B cell (primary cell): ENCODE results near the gene ALDOA. TPM values are rescaled to one million over a fixed set of nuclear protein-coding genes. Genes with fewer than 3 reads are reported as not detected.

Experiments used
- ATAC-seq: fragments of 200-7000 bp; cut with Tn5 transposase; one replicate; pipeline ENCODE4 v1.10.0; 2021; ENCODE audit warnings: low read depth, mild to moderate bottlenecking, moderate number of reproducible peaks, moderate library complexity
- CTCF ChIA-PET: fragments of 350-600 bp; sonication (Branson Sonifier 250); formaldehyde crosslinking; loops from one replicate; lab custom pipeline; 2021; ENCODE audit warnings: antibody characterized with exemption, inconsistent platforms; lab: Charles Lee
- POLR2A ChIA-PET: fragments of 350-600 bp; sonication (Branson Sonifier 250); formaldehyde crosslinking; loops from one replicate; lab custom pipeline; 2021; ENCODE audit warnings: antibody characterized with exemption; lab: Charles Lee
- DNase-seq: peaks from one replicate; pipeline ENCODE4 v3.0.0; 2013
- H2AFZ ChIP-seq: 2 replicates; pipeline ENCODE4 v1.6.1; 2012; ENCODE audit warnings: mild to moderate bottlenecking, low read depth, low read length; ENCODE audit not compliant: insufficient read depth, poor library complexity, severe bottlenecking
- H3K27ac ChIP-seq, 2 donors: 1 replicate in 1 of 2; 2 replicates in 1 of 2; pipeline ENCODE4 v1.5.1; 2012 to 2013; ENCODE audit warnings: low read length in 2 of 2, mild to moderate bottlenecking in 2 of 2, moderate library complexity in 1 of 2
- H3K27me3 ChIP-seq, 4 experiments: fragments of 200-600 bp in 1 of 4; sonication (generic) in 1 of 4; replicated peaks in 1 of 4; 1 replicate in 2 of 4; 2 replicates in 2 of 4; pipeline versions ENCODE4 v1.6.1 to v1.7.0; 2013 to 2016; ENCODE audit warnings: low read length in 3 of 4, mild to moderate bottlenecking in 2 of 4, mixed read lengths in 1 of 4, moderate library complexity in 1 of 4; ENCODE audit not compliant: insufficient read depth in 4 of 4, control insufficient read depth in 3 of 4; ENCODE audit errors: control extremely low read depth in 1 of 4
- H3K36me3 ChIP-seq, 2 experiments: replicated peaks in 1 of 2; 1 replicate in 1 of 2; 2 replicates in 1 of 2; pipeline versions ENCODE4 v1.6.1 to v1.7.1; 2013; ENCODE audit warnings: low read length in 1 of 2; ENCODE audit not compliant: insufficient read depth in 2 of 2, control insufficient read depth in 1 of 2; ENCODE audit errors: control extremely low read depth in 1 of 2, extremely low read depth in 1 of 2
- H3K4me1 ChIP-seq, 2 donors: fragments of 200-600 bp in 1 of 2; sonication (generic) in 1 of 2; 1 replicate in 1 of 2; 2 replicates in 1 of 2; pipeline versions ENCODE4 v1.5.1 to v1.6.1; 2013 to 2017; ENCODE audit warnings: low read length in 2 of 2; ENCODE audit not compliant: control insufficient read depth in 2 of 2, insufficient read depth in 2 of 2
- H3K4me2 ChIP-seq: replicated peaks from 2 replicates; pipeline ENCODE3; 2012; ENCODE audit warnings: mild to moderate bottlenecking, low read depth, low read length; ENCODE audit not compliant: poor library complexity, severe bottlenecking
- H3K4me3 ChIP-seq, 5 experiments: fragments of 200-600 bp in 1 of 5; sonication (generic) in 1 of 5; 1 replicate in 3 of 5; 2 replicates in 2 of 5; pipeline versions ENCODE4 v1.5.1 to v1.7.0; 2011 to 2016; ENCODE audit warnings: low read length in 4 of 5, mild to moderate bottlenecking in 4 of 5, low read depth in 2 of 5, control low read depth in 1 of 5, moderate library complexity in 1 of 5; ENCODE audit not compliant: insufficient read depth in 1 of 5; ENCODE audit errors: control extremely low read depth in 1 of 5, extremely low read depth in 1 of 5
- H3K79me2 ChIP-seq: fragments of 200-600 bp; sonication (generic); one replicate; pipeline ENCODE4 v1.6.0; 2016; ENCODE audit warnings: low read length; ENCODE audit not compliant: control insufficient read depth, insufficient read depth
- H3K9ac ChIP-seq: fragments of 200-600 bp; sonication (generic); 2 replicates; pipeline ENCODE4 v1.6.1; 2017; ENCODE audit warnings: mild to moderate bottlenecking, low read length, moderate library complexity
- H3K9me3 ChIP-seq, 3 donors: one replicate each; pipeline versions ENCODE4 v1.6.1 to v1.7.1; 2013; ENCODE audit warnings: low read length in 2 of 3; ENCODE audit not compliant: control insufficient read depth in 2 of 3, insufficient read depth in 1 of 3; ENCODE audit errors: control extremely low read depth in 1 of 3
- H4K20me1 ChIP-seq: 2 replicates; pipeline ENCODE4 v1.6.0; 2012; ENCODE audit warnings: mild to moderate bottlenecking, low read length; ENCODE audit not compliant: insufficient read depth, control insufficient read depth, poor library complexity, severe bottlenecking
- H3K27ac Mint-ChIP-seq: one replicate; pipeline ENCODE4 v1.8.0; 2021; ENCODE audit warnings: mixed read lengths
- H3K27me3 Mint-ChIP-seq: one replicate; pipeline ENCODE4 v1.8.0; 2021; ENCODE audit warnings: mixed read lengths
- H3K4me1 Mint-ChIP-seq: one replicate; pipeline ENCODE4 v1.8.0; 2021; ENCODE audit warnings: mixed read lengths
- H3K4me3 Mint-ChIP-seq: one replicate; pipeline ENCODE4 v1.8.0; 2021; ENCODE audit warnings: mixed read lengths
- H3K9me3 Mint-ChIP-seq: one replicate; pipeline ENCODE4 v1.8.0; 2022; ENCODE audit warnings: mixed read lengths; ENCODE audit not compliant: insufficient read depth
- CTCF ChIP-seq: fragments of 200-600 bp; IDR thresholded peaks from one replicate; pipeline ENCODE4 v1.8.0; 2022; ENCODE audit warnings: antibody characterized with exemption, mild to moderate bottlenecking
- EZH2 ChIP-seq: IDR thresholded peaks from 2 replicates; pipeline ENCODE4 v1.6.1; 2012; ENCODE audit warnings: borderline replicate concordance, low read depth, mild to moderate bottlenecking, moderate library complexity, low read length; ENCODE audit not compliant: insufficient read depth, poor library complexity, severe bottlenecking
- WGBS: methylation state at CpG from one replicate; pipeline ENCODE4 v1.1.5; 2013; ENCODE audit warnings: missing lambda C conversion rate; ENCODE audit not compliant: insufficient coverage; 5-methylcytosine and 5-hydroxymethylcytosine counted together
- intact Hi-C: fragments of 100-400 bp; cut with micrococcal nuclease; formaldehyde crosslinking; loops from one replicate; pipeline ENCODE4 v1.10.0; 2022
- polyA plus RNA-seq: library from polyadenylated mRNA; depleted of rRNA; stranded (reverse); fragments of >200 nt; gene quantifications from 2 replicates; pipeline ENCODE4 v1.2.3, GENCODE V29; 2012
- total RNA-seq, 2 donors: library from RNA; stranded (reverse); fragments of 120-200 nt in 1 of 2; gene quantifications; 1 replicate in 1 of 2; 2 replicates in 1 of 2; pipeline versions ENCODE4 v1.2.3 to v1.2.4, GENCODE V29; 2013 to 2022

ALDOA gene
- total and polyA plus RNA-seq, 2 donors (not counting 1 experiment from before 2014, with no cell fraction given), result 329 to 343 TPM

GRCh38 chr16:30075503-30076275 is 10.1 kb downstream of the ALDOA start, which contains the start of gene PPP4C:
PPP4C (plus strand) TSS chr16:30075994; CDS start chr16:30076378, 384 bp downstream.
- peak within 1 kb of the TSS; percentile 98 for H3K27ac Mint-ChIP-seq
- Histone ChIP-seq H4K20me1 (peaks cover 38% of the 10 kb centered on the region), H3K36me3 (peaks cover 4 to 54% of the 10 kb centered on the region in 2 experiments), H3K27ac (peak within 1 kb of the TSS; percentile 67 to 90), H2AFZ (peak within 1 kb of the TSS; percentile 94), H3K4me1 (peaks cover 14 to 25% of the 10 kb centered on the region in 2 donors), H3K4me3 (peak within 1 kb of the TSS; percentile 65 to 98 (median 90)), H3K9me3 (no peaks in the 10 kb centered on the region), H3K9ac (peak within 1 kb of the TSS; percentile 97), H3K79me2 (peaks cover 57% of the 10 kb centered on the region), H3K4me2 (peak within 1 kb of the TSS; percentile 93), H3K27me3 (no peaks in the 10 kb centered on the region)
- WGBS, result under 1% methylated on average over 63 of the region's 67 CpGs
- TF ChIP-seq CTCF, result no peak
- TF ChIP-seq EZH2, result no peak
- no peaks in the 10 kb centered on the region for H3K9me3 Mint-ChIP-seq
- ChIA-PET POLR2A (interaction anchor here (0.6 to 1.6 kb wide), 4 partner anchors 10 to 260 kb away, joined by 3 to 7 read pairs (median 4); partner anchors contain the start of gene ALDOA), CTCF (interaction anchor here (1.0 to 2.6 kb wide), 3 partner anchors 16 to 334 kb away, joined by 4 to 20 read pairs (median 4); partner anchors contain the start of gene TBX6)
- ATAC-seq (peak; percentile 89), DNase-seq (peak; percentile 93)
- no peaks in the 10 kb centered on the region for H3K27me3 Mint-ChIP-seq
- peak within 1 kb of the TSS; percentile 98 for H3K4me3 Mint-ChIP-seq
- intact Hi-C loops, result loop anchor here (1.0 kb wide), 2 partner anchors 10 to 17 kb away; partner anchors contain the start of gene ALDOA
- peaks cover 31% of the 10 kb centered on the region for H3K4me1 Mint-ChIP-seq
